Heart right ventricle (tissue), 16 donors: Measurements from ENCODE around the gene SRD5A1. TPM values are rescaled to one million over a fixed set of nuclear protein-coding genes. Genes with fewer than 3 reads are reported as not detected.

ENCODE experiments used
- ATAC-seq, 8 donors: fragments of 200-7000 bp; cut with Tn5 transposase; one replicate each; pipeline ENCODE4 v1.9.1; 2020; ENCODE audit warnings: mild to moderate bottlenecking in 8 of 8, moderate library complexity in 8 of 8, moderate number of reproducible peaks in 1 of 8
- DNase-seq, 2 donors: peaks; one replicate each; pipeline ENCODE4 v3.0.0-alpha.2; 2020
- H3K27ac ChIP-seq, 10 donors: fragments of 200-600 bp; sonication (generic) in 2 of 10; one replicate each; pipeline versions ENCODE4 v1.5.0 to v1.8.0; 2020 to 2022; ENCODE audit warnings: mild to moderate bottlenecking in 3 of 10
- H3K27me3 ChIP-seq, 7 donors: fragments of 200-600 bp; one replicate each; pipeline ENCODE4 v1.8.0; 2021 to 2022; ENCODE audit warnings: mild to moderate bottlenecking in 2 of 7
- H3K36me3 ChIP-seq, 9 donors: fragments of 200-600 bp; sonication (generic) in 1 of 9; one replicate each; pipeline versions ENCODE4 v1.5.0 to v1.8.0; 2020 to 2022; ENCODE audit warnings: mild to moderate bottlenecking in 2 of 9
- H3K4me1 ChIP-seq, 9 donors: fragments of 200-600 bp; sonication (generic) in 1 of 9; one replicate each; pipeline versions ENCODE4 v1.5.0 to v1.8.0; 2020 to 2022; ENCODE audit warnings: mild to moderate bottlenecking in 4 of 9
- H3K4me3 ChIP-seq, 10 donors: fragments of 200-600 bp; sonication (generic) in 2 of 10; one replicate each; pipeline versions ENCODE4 v1.5.0 to v1.8.0; 2020 to 2022; ENCODE audit warnings: mild to moderate bottlenecking in 7 of 10, moderate library complexity in 2 of 10
- H3K9me3 ChIP-seq, 11 donors: fragments of 200-600 bp in 10 of 11; sonication (generic) in 2 of 11; one replicate each; pipeline versions ENCODE4 v1.5.0 to v1.8.0; 2013 to 2022; ENCODE audit warnings: mild to moderate bottlenecking in 2 of 11, control low read depth in 1 of 11, moderate library complexity in 1 of 11
- CTCF ChIP-seq, 9 donors: fragments of 200-600 bp; sonication (generic) in 2 of 9; IDR thresholded peaks; one replicate each; pipeline versions ENCODE4 v1.5.0 to v1.8.0; 2021 to 2022; ENCODE audit warnings: antibody characterized with exemption in 9 of 9, mild to moderate bottlenecking in 5 of 9, moderate library complexity in 1 of 9
- WGBS, 2 donors: extraction: QIAGEN DNeasy Blood & Tissue Kit; methylation state at CpG; one replicate each; pipeline ENCODE4 v1.1.7; 2013; ENCODE audit warnings: inconsistent platforms in 1 of 2; 5-methylcytosine and 5-hydroxymethylcytosine counted together
- intact Hi-C, 10 donors: fragments of 100-400 bp; cut with DNase I; formaldehyde crosslinking; loops; one replicate each; pipeline versions ENCODE4 v1.11.1 to v1.14.2; 2022
- polyA plus RNA-seq, 2 donors: library from polyadenylated mRNA; stranded (reverse); fragments of 200-250 nt; gene quantifications; one replicate each; pipeline ENCODE4 v1.2.3, GENCODE V29; 2013
- total RNA-seq, 10 donors: library from RNA; stranded (reverse); fragmentation: NEBNext Ultra II Directional in 3 of 10; extraction: Animal tissue kit (Norgen Biotek cat#: 25700) in 3 of 10; gene quantifications; one replicate each; pipeline versions ENCODE4 v1.2.1 to v1.2.4, GENCODE V29; 2021 to 2023
- donor health status: Arrhythmogenic right ventricular cardiomyopathy.
- donor health status: ischemic (EF 13 %, LVEDD 7.1; RV severe dilation, severe dysfunction).
- donor health status: healthy with polysubstance abuse.
- donor health status: DM: no; HTN: yes; CAD: no.
- donor health status: DM: no; HTN: no; CAD: no.
- donor health status: ischemic (EF 25% LVEDD 6.9; RV normal size, moderate dysfunction).
- donor health status: ischemic (EF 25% LVEDD 5.7; RV mildly dilated, moderate dysfunction).
- donor health status: healthy.
- donor health status: DM: yes; HTN: yes; CAD: no.
- donor health status: Ischemic cardiomyopathy.
- donor health status: ischemic (EF 35%, LVEDD 5.7; RV mildly dilated, moderate dysfunction).
- donor health status: nonischemic (EF 11% LVEDD 7.7; RV severe dilation, severe dysfunction).
- donor health status: DM: yes; HTN: yes; CAD: no.
- donor health status: PGD.
- donor health status: ischemic (EF 29% LVEDD 5.4; RV normal size, mild dysfunction).
- donor health status: nonischemic (EF 23%, LVEDD 6.1; RV moderate dilation, normal function).

Gene SRD5A1
- total and polyA plus RNA-seq, 12 donors, result 1.0 to 5.5 (median 3.1) TPM

- Histone ChIP-seq H3K9me3 (no peaks in the 10 kb centered on the region), H3K36me3 (peaks cover 0 to 100% (median 85%) of the 10 kb centered on the region in 9 donors), H3K27ac (no peak overlapping the region), H3K4me1 (peaks cover 0 to 6% (median 0%) of the 10 kb centered on the region in 9 donors), H3K27me3 (no peaks in the 10 kb centered on the region), H3K4me3 (no peak overlapping the region)
- intact Hi-C loops, result no loop called here
- WGBS, 2 donors, result 53 to 70% methylated on average over 5 of the region's 5 CpGs
- ATAC-seq (peak in 7 of 8 donors; percentile 16 to 93 (median 66)), DNase-seq (peak in 1 of 2 donors; percentile 27)
- no peak for TF ChIP-seq CTCF (IDR thresholded peaks at IDR 0.05)
These were observed 29.6 kb upstream of the SRD5A1 start for GRCh38 chr5:6603643-6604042.

GRCh38 chr5:6604341-6604740, 28.9 kb upstream of the SRD5A1 start:
- intact Hi-C loops, result no loop called here
- 88 to 93% methylated on average over 6 of the region's 6 CpGs for WGBS, 2 donors
- Histone ChIP-seq H3K4me1 (no peaks in the 10 kb centered on the region), H3K27ac (no peak overlapping the region), H3K4me3 (no peak overlapping the region), H3K36me3 (peaks cover 0 to 100% (median 91%) of the 10 kb centered on the region in 9 donors), H3K27me3 (no peaks in the 10 kb centered on the region), H3K9me3 (no peaks in the 10 kb centered on the region)
- DNase-seq, result no peak
- ATAC-seq, result no peak
- no peak for TF ChIP-seq CTCF (IDR thresholded peaks at IDR 0.05)

- intact Hi-C loops, result no loop called here
- H3K4me3 ChIP-seq, result no peak overlapping the region
- WGBS, 2 donors, result 94 to 95% methylated on average over 12 of the region's 12 CpGs
- no peak for TF ChIP-seq CTCF (IDR thresholded peaks at IDR 0.05)
- peaks cover 0 to 100% (median 91%) of the 10 kb centered on the region in 9 donors for H3K36me3 ChIP-seq
- H3K27me3 ChIP-seq, result no peaks in the 10 kb centered on the region
- H3K4me1 ChIP-seq, result no peaks in the 10 kb centered on the region
- H3K9me3 ChIP-seq, result no peaks in the 10 kb centered on the region
- no peak overlapping the region for H3K27ac ChIP-seq
- ATAC-seq (no peak), DNase-seq (no peak)
These were observed 28.3 kb upstream of the SRD5A1 start for GRCh38 chr5:6604946-6605345.

GRCh38 chr5:6606884-6607558, 26.2 kb upstream of the SRD5A1 start:
- no peak for DNase-seq
- H3K27me3 ChIP-seq, result no peaks in the 10 kb centered on the region
- no peak overlapping the region for H3K4me3 ChIP-seq
- H3K4me1 ChIP-seq, result no peaks in the 10 kb centered on the region
- H3K36me3 ChIP-seq, result peaks cover 0 to 100% (median 82%) of the 10 kb centered on the region in 9 donors
- 84 to 92% methylated on average over 9 of the region's 9 CpGs for WGBS, 2 donors
- no peak for TF ChIP-seq CTCF (IDR thresholded peaks at IDR 0.05)
- ATAC-seq, result no peak
- no peaks in the 10 kb centered on the region for H3K9me3 ChIP-seq
- no peak overlapping the region for H3K27ac ChIP-seq
- intact Hi-C loops, result no loop called here
